ENCODE measurements around the gene NEO1.

- TF ChIP-seq CTCF (IDR thresholded peaks at IDR 0.05; ENCODE audit: insufficient read depth, low read depth, low read length) (no peak), EZH2 (IDR thresholded peaks at IDR 0.05; ENCODE audit: insufficient read depth, low read length) (no peak)
Observed at GRCh38 chr15:73354241-73354640, 302.0 kb downstream of the NEO1 start.
